ENCODE data around the gene CFAP54. TPM values are rescaled to one million over a fixed set of nuclear protein-coding genes. Genes with fewer than 3 reads are reported as not detected.

CFAP54 gene
- total RNA-seq, 4 donors from 2014 or later = 3.0 to 5.4 (median 4.1) TPM

- Histone ChIP-seq H3K4me1 (no peaks in the 10 kb centered on the region), H3K36me3 (no peaks in the 10 kb centered on the region), H3K27ac (no peak overlapping the region), H3K9me3 (no peaks in the 10 kb centered on the region), H3K4me3 (replicated peaks in 1 of 3) (no peak overlapping the region), H3K27me3 (no peaks in the 10 kb centered on the region)
- no peak for DNase-seq
- intact Hi-C loops (cut with DNase I) = no loop called here
- no peak for TF ChIP-seq CTCF (IDR thresholded peaks at IDR 0.05)
- 85 to 89% methylated on average over 7 of the region's 7 CpGs for WGBS, 2 donors
Measured at GRCh38 chr12:96521895-96522682, 32.7 kb downstream of the CFAP54 start.

- Histone ChIP-seq H3K9me3 (no peaks in the 10 kb centered on the region), H3K27me3 (no peaks in the 10 kb centered on the region), H3K4me1 (no peaks in the 10 kb centered on the region), H3K4me3 (replicated peaks in 1 of 3) (no peak overlapping the region), H3K27ac (no peak overlapping the region), H3K36me3 (no peaks in the 10 kb centered on the region)
- TF ChIP-seq POLR2A (IDR thresholded peaks at IDR 0.05) = no peak
- TF ChIP-seq CTCF (IDR thresholded peaks at IDR 0.05) = no peak
- WGBS, 2 donors = 76 to 77% methylated on average over 3 of the region's 3 CpGs
- intact Hi-C loops (cut with DNase I) = no loop called here
- no peak for DNase-seq
Measured at GRCh38 chr12:96522690-96523089, 33.3 kb downstream of the CFAP54 start.

- WGBS, 2 donors = 71 to 88% methylated on average over 1 of the region's 1 CpG
- Histone ChIP-seq H3K27ac (no peak overlapping the region), H3K9me3 (no peaks in the 10 kb centered on the region), H3K36me3 (no peaks in the 10 kb centered on the region), H3K4me1 (no peaks in the 10 kb centered on the region), H3K4me3 (replicated peaks in 1 of 3) (no peak overlapping the region), H3K27me3 (no peaks in the 10 kb centered on the region)
- TF ChIP-seq CTCF (IDR thresholded peaks at IDR 0.05) (no peak), POLR2A (IDR thresholded peaks at IDR 0.05) (no peak)
- DNase-seq = no peak
- intact Hi-C loops (cut with DNase I) = no loop called here
Measured at GRCh38 chr12:96526110-96526509, 36.7 kb downstream of the CFAP54 start.

- 89 to 93% methylated on average over 7 of the region's 7 CpGs for WGBS, 2 donors
- no peaks in the 10 kb centered on the region for H3K4me1 ChIP-seq
- DNase-seq = no peak
- TF ChIP-seq POLR2A (IDR thresholded peaks at IDR 0.05) = no peak
- TF ChIP-seq CTCF (IDR thresholded peaks at IDR 0.05) = no peak
- intact Hi-C loops (cut with DNase I) = no loop called here
- no peaks in the 10 kb centered on the region for H3K27me3 ChIP-seq
- H3K36me3 ChIP-seq = no peaks in the 10 kb centered on the region
- H3K9me3 ChIP-seq = no peaks in the 10 kb centered on the region
- no peak overlapping the region for H3K27ac ChIP-seq
- no peak overlapping the region for H3K4me3 ChIP-seq (replicated peaks in 1 of 3)
Measured at GRCh38 chr12:96529912-96530311, 40.5 kb downstream of the CFAP54 start.

GRCh38 chr12:96534339-96534738 is 45.0 kb downstream of the CFAP54 start:
- H3K9me3 ChIP-seq = no peaks in the 10 kb centered on the region
- no peaks in the 10 kb centered on the region for H3K27me3 ChIP-seq
- WGBS, 2 donors = 79 to 83% methylated on average over 4 of the region's 4 CpGs
- no peaks in the 10 kb centered on the region for H3K36me3 ChIP-seq
- no peaks in the 10 kb centered on the region for H3K4me1 ChIP-seq
- H3K4me3 ChIP-seq (replicated peaks in 1 of 3) = no peak overlapping the region
- DNase-seq = no peak
- no peak overlapping the region for H3K27ac ChIP-seq
- TF ChIP-seq POLR2A (IDR thresholded peaks at IDR 0.05) = no peak
- no peak for TF ChIP-seq CTCF (IDR thresholded peaks at IDR 0.05)
- intact Hi-C loops (cut with DNase I) = no loop called here

Measured in thyroid gland (tissue), 4 donors.